GM12878 (cell line): Measurements from ENCODE around the gene ID3.

Experiments
- CHD2 ChIP-seq: IDR thresholded peaks from 2 replicates; pipeline ENCODE4 v1.6.1; 2011; ENCODE audit warnings: low read depth, low read length, improper control_type of control experiment, borderline replicate concordance
- CREB1 ChIP-seq: IDR thresholded peaks from 2 replicates; pipeline ENCODE4 v1.6.1; 2012; ENCODE audit warnings: low read depth, mild to moderate bottlenecking, inconsistent platforms
- IKZF2 ChIP-seq, 2 experiments: fragments of 450-650 bp; IDR thresholded peaks; 2 replicates each; pipeline ENCODE4 v1.6.1; 2017; ENCODE audit warnings: mild to moderate bottlenecking in 2 of 2, moderate library complexity in 2 of 2
- JUND ChIP-seq: IDR thresholded peaks from 2 replicates; pipeline ENCODE4 v1.6.1; 2012; ENCODE audit warnings: low read depth, mild to moderate bottlenecking, low read length, improper control_type of control experiment, moderate library complexity
- POLR2A ChIP-seq: IDR thresholded peaks from 2 replicates; pipeline ENCODE4 v1.6.1; 2011; ENCODE audit warnings: low read depth, mild to moderate bottlenecking, low read length
- STAT3 ChIP-seq: IDR thresholded peaks from 2 replicates; pipeline ENCODE4 v1.6.1; 2011; ENCODE audit warnings: low read depth, low read length, improper control_type of control experiment

GRCh38 chr1:23593556-23594148 is 34.4 kb upstream of the ID3 start:
- TF ChIP-seq STAT3: no peak
- peak; percentile 48 to 65; a peak in 3 of 4 replicates for TF ChIP-seq IKZF2 (IDR thresholded peaks at IDR 0.05)
- no peak for TF ChIP-seq POLR2A
- TF ChIP-seq CHD2: no peak
- TF ChIP-seq CREB1: no peak
- TF ChIP-seq JUND: no peak
